Measurements from ENCODE around the gene KRT35. TPM values are rescaled to one million over a fixed set of nuclear protein-coding genes. Genes with fewer than 3 reads are reported as not detected.

KRT35 gene
- total and polyA plus RNA-seq, 2 donors (not counting 1 experiment from before 2014, with no cell fraction given) = not detected

GRCh38 chr17:41467561-41467960 lies 13.4 kb downstream of the KRT35 start:
- Histone ChIP-seq H3K4me3 (replicated peaks in 1 of 4; ENCODE audit: control extremely low read depth in 1 of 4, insufficient read depth in 1 of 4, low read depth in 3 of 4, low read length in 4 of 4) (no peak overlapping the region), H3K27me3 (ENCODE audit: control insufficient read depth, insufficient read depth, low read length) (peaks cover 6% of the 10 kb centered on the region), H3K4me1 (ENCODE audit: control insufficient read depth, extremely low read depth, insufficient read depth, low read length) (peaks cover 4% of the 10 kb centered on the region), H3K27ac (ENCODE audit: insufficient read depth, low read length) (no peak overlapping the region), H3K9me3 (ENCODE audit: control insufficient read depth, insufficient read depth, low read depth, low read length) (no peaks in the 10 kb centered on the region), H3K79me2 (ENCODE audit: control insufficient read depth, insufficient read depth, low read length) (no peaks in the 10 kb centered on the region), H3K4me2 (ENCODE audit: extremely low read depth, insufficient read depth, low read length) (no peak overlapping the region), H3K36me3 (ENCODE audit: control insufficient read depth, insufficient read depth, low read length) (no peaks in the 10 kb centered on the region), H2AFZ (ENCODE audit: low read length) (no peak overlapping the region), H4K20me1 (ENCODE audit: control insufficient read depth, extremely low read depth, insufficient read depth, low read length) (no peaks in the 10 kb centered on the region), H3K9ac (ENCODE audit: insufficient read depth, low read length) (no peak overlapping the region)
- TF ChIP-seq CTCF (conservative IDR thresholded peaks at IDR 0.05 in 1 of 2, IDR thresholded peaks at IDR 0.05 in 1 of 2; ENCODE audit: low read depth in 1 of 2, low read length in 2 of 2) = no peak
- TF ChIP-seq EZH2 (IDR thresholded peaks at IDR 0.05; ENCODE audit: low read length, missing control alignments) = no peak
- DNase-seq (ENCODE audit: low read depth in 2 of 2) = peak in 1 of 2 donors; percentile 66

DNA sequence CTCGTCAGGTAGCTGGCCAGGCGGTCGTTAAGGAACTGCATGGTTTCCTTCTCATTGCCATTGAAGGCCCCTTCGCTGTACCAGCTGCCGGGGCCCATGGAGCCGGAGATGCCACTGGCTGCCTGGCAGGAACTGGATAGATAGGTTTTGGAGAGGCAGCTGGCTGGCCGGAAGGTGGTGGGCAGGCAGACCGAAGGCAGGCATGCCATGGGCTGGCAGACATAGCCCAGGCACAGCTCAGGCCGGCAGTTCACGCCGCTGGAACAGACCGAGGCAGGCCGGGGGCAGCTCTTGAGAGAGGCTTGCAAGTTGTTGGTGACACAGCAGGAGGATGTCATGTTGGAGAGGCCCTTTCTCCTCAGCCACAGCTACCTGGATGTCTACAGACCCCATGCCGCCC lies 14.0 kb downstream of the KRT35 start, which contains the start of gene KRT32:
Gene KRT32 (minus strand): TSS at position 399 of the 400 bp plus-strand sequence. CDS start 61 bp downstream, at position 338.
- Histone ChIP-seq H4K20me1 (ENCODE audit: control insufficient read depth, extremely low read depth, insufficient read depth, low read length) (no peaks in the 10 kb centered on the region), H3K27ac (ENCODE audit: insufficient read depth, low read length) (no peak within 1 kb of the TSS), H3K4me3 (replicated peaks in 1 of 4; ENCODE audit: control extremely low read depth in 1 of 4, insufficient read depth in 1 of 4, low read depth in 3 of 4, low read length in 4 of 4) (no peak within 1 kb of the TSS), H3K4me2 (ENCODE audit: extremely low read depth, insufficient read depth, low read length) (no peak within 1 kb of the TSS), H3K9ac (ENCODE audit: insufficient read depth, low read length) (no peak within 1 kb of the TSS), H2AFZ (ENCODE audit: low read length) (no peak within 1 kb of the TSS), H3K36me3 (ENCODE audit: control insufficient read depth, insufficient read depth, low read length) (no peaks in the 10 kb centered on the region), H3K9me3 (ENCODE audit: control insufficient read depth, insufficient read depth, low read depth, low read length) (no peaks in the 10 kb centered on the region), H3K27me3 (ENCODE audit: control insufficient read depth, insufficient read depth, low read length) (peaks cover 6% of the 10 kb centered on the region), H3K4me1 (ENCODE audit: control insufficient read depth, extremely low read depth, insufficient read depth, low read length) (peaks cover 4% of the 10 kb centered on the region), H3K79me2 (ENCODE audit: control insufficient read depth, insufficient read depth, low read length) (no peaks in the 10 kb centered on the region)
- TF ChIP-seq CTCF (conservative IDR thresholded peaks at IDR 0.05 in 1 of 2, IDR thresholded peaks at IDR 0.05 in 1 of 2; ENCODE audit: low read depth in 1 of 2, low read length in 2 of 2) (no peak), EZH2 (IDR thresholded peaks at IDR 0.05; ENCODE audit: low read length, missing control alignments) (no peak)
- DNase-seq (ENCODE audit: low read depth in 2 of 2) = no peak

GRCh38 chr17:41464682-41465081 lies 16.3 kb downstream of the KRT35 start:
- Histone ChIP-seq H3K27ac (ENCODE audit: insufficient read depth, low read length) (no peak overlapping the region), H3K9ac (ENCODE audit: insufficient read depth, low read length) (no peak overlapping the region), H3K4me2 (ENCODE audit: extremely low read depth, insufficient read depth, low read length) (no peak overlapping the region)

More at GRCh38 chr17:41464682-41465081, 16.3 kb downstream of the KRT35 start:
- peaks cover 4% of the 10 kb centered on the region for H3K4me1 ChIP-seq (ENCODE audit: control insufficient read depth, extremely low read depth, insufficient read depth, low read length)
- no peaks in the 10 kb centered on the region for H3K9me3 ChIP-seq (ENCODE audit: control insufficient read depth, insufficient read depth, low read depth, low read length)
- H4K20me1 ChIP-seq (ENCODE audit: control insufficient read depth, extremely low read depth, insufficient read depth, low read length) = no peaks in the 10 kb centered on the region
- DNase-seq (ENCODE audit: low read depth in 2 of 2) = peak; percentile 66 to 96
- H3K27me3 ChIP-seq (ENCODE audit: control insufficient read depth, insufficient read depth, low read length) = peaks cover 6% of the 10 kb centered on the region
- no peaks in the 10 kb centered on the region for H3K79me2 ChIP-seq (ENCODE audit: control insufficient read depth, insufficient read depth, low read length)
- TF ChIP-seq EZH2 (IDR thresholded peaks at IDR 0.05; ENCODE audit: low read length, missing control alignments) = no peak
- TF ChIP-seq CTCF (conservative IDR thresholded peaks at IDR 0.05 in 1 of 2, IDR thresholded peaks at IDR 0.05 in 1 of 2; ENCODE audit: low read depth in 1 of 2, low read length in 2 of 2) = no peak
- H2AFZ ChIP-seq (ENCODE audit: low read length) = no peak overlapping the region
- H3K36me3 ChIP-seq (ENCODE audit: control insufficient read depth, insufficient read depth, low read length) = no peaks in the 10 kb centered on the region
- no peak overlapping the region for H3K4me3 ChIP-seq (replicated peaks in 1 of 4; ENCODE audit: control extremely low read depth in 1 of 4, insufficient read depth in 1 of 4, low read depth in 3 of 4, low read length in 4 of 4)
